Panc1 (cell line): ENCODE results near the gene EPHB1.

Source experiments
- TF ChIP-seq, protein P1 (sequence below), 2 experiments: IDR thresholded peaks; 2 replicates each; pipeline ENCODE4 v1.6.1; 2011 to 2012; ENCODE audit warnings: low read depth in 2 of 2, control low read depth in 1 of 2, low read length in 1 of 2, mild to moderate bottlenecking in 1 of 2, moderate library complexity in 1 of 2; ENCODE audit not compliant: insufficient read depth in 1 of 2
- TF ChIP-seq, protein P2 (sequence below): fragments of 450-650 bp; IDR thresholded peaks from 2 replicates; pipeline ENCODE4 v1.5.1; 2017; ENCODE audit warnings: mild to moderate bottlenecking

DNA sequence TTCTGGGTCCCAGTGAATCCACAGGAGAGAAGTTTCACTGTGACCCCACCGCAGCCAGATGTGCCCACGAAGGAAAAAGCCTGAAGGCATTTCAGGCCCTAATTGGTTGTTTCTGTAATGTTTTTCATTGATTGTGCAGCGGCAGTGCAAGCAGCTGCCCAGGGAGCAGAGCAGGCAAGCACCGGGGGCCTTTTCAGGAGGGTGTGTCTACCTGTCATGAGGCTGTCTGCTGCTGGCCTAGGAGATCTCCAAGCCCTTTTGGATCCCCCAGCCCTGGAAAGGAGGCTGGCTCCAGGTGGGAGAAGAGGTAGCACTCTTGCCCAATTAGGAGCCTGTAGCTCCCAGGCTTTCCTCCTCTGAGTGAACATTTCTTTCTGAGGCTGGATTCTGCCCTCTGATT is 108.8 kb downstream of the EPHB1 start:
- TF ChIP-seq, protein P1, sequence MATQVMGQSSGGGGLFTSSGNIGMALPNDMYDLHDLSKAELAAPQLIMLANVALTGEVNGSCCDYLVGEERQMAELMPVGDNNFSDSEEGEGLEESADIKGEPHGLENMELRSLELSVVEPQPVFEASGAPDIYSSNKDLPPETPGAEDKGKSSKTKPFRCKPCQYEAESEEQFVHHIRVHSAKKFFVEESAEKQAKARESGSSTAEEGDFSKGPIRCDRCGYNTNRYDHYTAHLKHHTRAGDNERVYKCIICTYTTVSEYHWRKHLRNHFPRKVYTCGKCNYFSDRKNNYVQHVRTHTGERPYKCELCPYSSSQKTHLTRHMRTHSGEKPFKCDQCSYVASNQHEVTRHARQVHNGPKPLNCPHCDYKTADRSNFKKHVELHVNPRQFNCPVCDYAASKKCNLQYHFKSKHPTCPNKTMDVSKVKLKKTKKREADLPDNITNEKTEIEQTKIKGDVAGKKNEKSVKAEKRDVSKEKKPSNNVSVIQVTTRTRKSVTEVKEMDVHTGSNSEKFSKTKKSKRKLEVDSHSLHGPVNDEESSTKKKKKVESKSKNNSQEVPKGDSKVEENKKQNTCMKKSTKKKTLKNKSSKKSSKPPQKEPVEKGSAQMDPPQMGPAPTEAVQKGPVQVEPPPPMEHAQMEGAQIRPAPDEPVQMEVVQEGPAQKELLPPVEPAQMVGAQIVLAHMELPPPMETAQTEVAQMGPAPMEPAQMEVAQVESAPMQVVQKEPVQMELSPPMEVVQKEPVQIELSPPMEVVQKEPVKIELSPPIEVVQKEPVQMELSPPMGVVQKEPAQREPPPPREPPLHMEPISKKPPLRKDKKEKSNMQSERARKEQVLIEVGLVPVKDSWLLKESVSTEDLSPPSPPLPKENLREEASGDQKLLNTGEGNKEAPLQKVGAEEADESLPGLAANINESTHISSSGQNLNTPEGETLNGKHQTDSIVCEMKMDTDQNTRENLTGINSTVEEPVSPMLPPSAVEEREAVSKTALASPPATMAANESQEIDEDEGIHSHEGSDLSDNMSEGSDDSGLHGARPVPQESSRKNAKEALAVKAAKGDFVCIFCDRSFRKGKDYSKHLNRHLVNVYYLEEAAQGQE (IDR thresholded peaks at IDR 0.05; ENCODE audit: insufficient read depth in 1 of 2, low read depth in 2 of 2, low read length in 1 of 2), result no peak
- TF ChIP-seq, protein P2, sequence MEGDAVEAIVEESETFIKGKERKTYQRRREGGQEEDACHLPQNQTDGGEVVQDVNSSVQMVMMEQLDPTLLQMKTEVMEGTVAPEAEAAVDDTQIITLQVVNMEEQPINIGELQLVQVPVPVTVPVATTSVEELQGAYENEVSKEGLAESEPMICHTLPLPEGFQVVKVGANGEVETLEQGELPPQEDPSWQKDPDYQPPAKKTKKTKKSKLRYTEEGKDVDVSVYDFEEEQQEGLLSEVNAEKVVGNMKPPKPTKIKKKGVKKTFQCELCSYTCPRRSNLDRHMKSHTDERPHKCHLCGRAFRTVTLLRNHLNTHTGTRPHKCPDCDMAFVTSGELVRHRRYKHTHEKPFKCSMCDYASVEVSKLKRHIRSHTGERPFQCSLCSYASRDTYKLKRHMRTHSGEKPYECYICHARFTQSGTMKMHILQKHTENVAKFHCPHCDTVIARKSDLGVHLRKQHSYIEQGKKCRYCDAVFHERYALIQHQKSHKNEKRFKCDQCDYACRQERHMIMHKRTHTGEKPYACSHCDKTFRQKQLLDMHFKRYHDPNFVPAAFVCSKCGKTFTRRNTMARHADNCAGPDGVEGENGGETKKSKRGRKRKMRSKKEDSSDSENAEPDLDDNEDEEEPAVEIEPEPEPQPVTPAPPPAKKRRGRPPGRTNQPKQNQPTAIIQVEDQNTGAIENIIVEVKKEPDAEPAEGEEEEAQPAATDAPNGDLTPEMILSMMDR, result no peak
